Measurements from ENCODE around the gene NFASC.

- no peak for TF ChIP-seq EZH2 (IDR thresholded peaks at IDR 0.05; ENCODE audit: insufficient read depth, poor library complexity, severe bottlenecking)
- TF ChIP-seq EZH2phosphoT487 (IDR thresholded peaks at IDR 0.05; ENCODE audit: insufficient read depth, low read depth) = no peak
Measured at GRCh38 chr1:204875255-204875654, 4.6 kb downstream of the NFASC start.

Measured in GM23248 (cell line).